CD4-positive, alpha-beta T cell treated with Interleukin-15 for 4 hours (primary cell): ENCODE data around the gene GPRIN3.
"Not testable (repeated sequence)": the region's sequence is repeated elsewhere in the genome, so short reads cannot be mapped to it uniquely, and the experiment has no call there.

Source experiments
- DNase-seq: peaks from one replicate; pipeline ENCODE4 v3.0.0-alpha.2; 2020; ENCODE audit warnings: low spot score

The GPRIN3 gene

GRCh38 chr4:89256203-89256800 is 51.3 kb downstream of the GPRIN3 start:
- no peak for DNase-seq

GRCh38 chr4:89254847-89255246 is 52.8 kb downstream of the GPRIN3 start:
- DNase-seq = peak; percentile 45

GRCh38 chr4:89254347-89254746 is 53.3 kb downstream of the GPRIN3 start:
- DNase-seq = not testable (repeated sequence)

GRCh38 chr4:89253935-89254334 is 53.7 kb downstream of the GPRIN3 start:
- DNase-seq = no peak

GRCh38 chr4:89253311-89253710 is 54.3 kb downstream of the GPRIN3 start:
- DNase-seq = no peak

GRCh38 chr4:89251396-89251795 is 56.2 kb downstream of the GPRIN3 start:
- DNase-seq = no peak

GRCh38 chr4:89249716-89250361 is 57.8 kb downstream of the GPRIN3 start:
- no peak for DNase-seq

GRCh38 chr4:89249313-89249712 is 58.3 kb downstream of the GPRIN3 start:
- no peak for DNase-seq

- no peak for DNase-seq
Observed at GRCh38 chr4:89248879-89249281, 58.7 kb downstream of the GPRIN3 start.

- no peak for DNase-seq
Observed at GRCh38 chr4:89247951-89248350, 59.6 kb downstream of the GPRIN3 start.

GRCh38 chr4:89245459-89245858 is 62.1 kb downstream of the GPRIN3 start:
- DNase-seq = no peak

- DNase-seq = peak; percentile 45
Observed at GRCh38 chr4:89243733-89244252, 63.8 kb downstream of the GPRIN3 start.

- peak; percentile 73 for DNase-seq
Observed at GRCh38 chr4:89242864-89243732, 64.5 kb downstream of the GPRIN3 start.

GRCh38 chr4:89242216-89242615 is 65.4 kb downstream of the GPRIN3 start:
- no peak for DNase-seq

GRCh38 chr4:89230271-89230670 is 77.3 kb downstream of the GPRIN3 start:
- DNase-seq = no peak

GRCh38 chr4:89226665-89227574 is 80.7 kb downstream of the GPRIN3 start:
- peak; percentile 83 for DNase-seq

- no peak for DNase-seq
Observed at GRCh38 chr4:89222170-89222569, 85.4 kb downstream of the GPRIN3 start.

- no peak for DNase-seq
Observed at GRCh38 chr4:89221167-89221867, 86.3 kb downstream of the GPRIN3 start.

- no peak for DNase-seq
Observed at GRCh38 chr4:89218587-89218986, 89.0 kb downstream of the GPRIN3 start.

- no peak for DNase-seq
Observed at GRCh38 chr4:89217604-89218003, 90.0 kb downstream of the GPRIN3 start.

GRCh38 chr4:89216866-89217265 is 90.7 kb downstream of the GPRIN3 start:
- DNase-seq = no peak
